Dermis microvascular lymphatic vessel endothelial cell (primary cell): ENCODE measurements around the gene RNF112. TPM values are rescaled to one million over a fixed set of nuclear protein-coding genes. Genes with fewer than 3 reads are reported as not detected.
A peak's percentile ranks its signal among the peaks of the same experiment; 100 is the strongest.

Experiments
- DNase-seq, 2 donors: peaks; one replicate each; pipeline versions ENCODE4 v3.0.0 to v3.0.0-alpha.2; 2010; ENCODE audit warnings: low read depth in 2 of 2
- total RNA-seq: library from RNA; depleted of rRNA; stranded (reverse); fragments of >200 nt; gene quantifications from 2 replicates; pipeline ENCODE4 v1.2.1, GENCODE V29; 2014

RNF112 gene, protein sequence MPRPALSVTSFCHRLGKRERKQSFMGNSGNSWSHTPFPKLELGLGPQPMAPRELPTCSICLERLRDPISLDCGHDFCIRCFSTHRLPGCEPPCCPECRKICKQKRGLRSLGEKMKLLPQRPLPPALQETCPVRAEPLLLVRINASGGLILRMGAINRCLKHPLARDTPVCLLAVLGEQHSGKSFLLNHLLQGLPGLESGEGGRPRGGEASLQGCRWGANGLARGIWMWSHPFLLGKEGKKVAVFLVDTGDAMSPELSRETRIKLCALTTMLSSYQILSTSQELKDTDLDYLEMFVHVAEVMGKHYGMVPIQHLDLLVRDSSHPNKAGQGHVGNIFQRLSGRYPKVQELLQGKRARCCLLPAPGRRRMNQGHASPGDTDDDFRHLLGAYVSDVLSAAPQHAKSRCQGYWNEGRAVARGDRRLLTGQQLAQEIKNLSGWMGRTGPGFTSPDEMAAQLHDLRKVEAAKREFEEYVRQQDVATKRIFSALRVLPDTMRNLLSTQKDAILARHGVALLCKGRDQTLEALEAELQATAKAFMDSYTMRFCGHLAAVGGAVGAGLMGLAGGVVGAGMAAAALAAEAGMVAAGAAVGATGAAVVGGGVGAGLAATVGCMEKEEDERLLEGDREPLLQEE
- 0.25 and 0.39 TPM in 2 replicates for total RNA-seq

DNA sequence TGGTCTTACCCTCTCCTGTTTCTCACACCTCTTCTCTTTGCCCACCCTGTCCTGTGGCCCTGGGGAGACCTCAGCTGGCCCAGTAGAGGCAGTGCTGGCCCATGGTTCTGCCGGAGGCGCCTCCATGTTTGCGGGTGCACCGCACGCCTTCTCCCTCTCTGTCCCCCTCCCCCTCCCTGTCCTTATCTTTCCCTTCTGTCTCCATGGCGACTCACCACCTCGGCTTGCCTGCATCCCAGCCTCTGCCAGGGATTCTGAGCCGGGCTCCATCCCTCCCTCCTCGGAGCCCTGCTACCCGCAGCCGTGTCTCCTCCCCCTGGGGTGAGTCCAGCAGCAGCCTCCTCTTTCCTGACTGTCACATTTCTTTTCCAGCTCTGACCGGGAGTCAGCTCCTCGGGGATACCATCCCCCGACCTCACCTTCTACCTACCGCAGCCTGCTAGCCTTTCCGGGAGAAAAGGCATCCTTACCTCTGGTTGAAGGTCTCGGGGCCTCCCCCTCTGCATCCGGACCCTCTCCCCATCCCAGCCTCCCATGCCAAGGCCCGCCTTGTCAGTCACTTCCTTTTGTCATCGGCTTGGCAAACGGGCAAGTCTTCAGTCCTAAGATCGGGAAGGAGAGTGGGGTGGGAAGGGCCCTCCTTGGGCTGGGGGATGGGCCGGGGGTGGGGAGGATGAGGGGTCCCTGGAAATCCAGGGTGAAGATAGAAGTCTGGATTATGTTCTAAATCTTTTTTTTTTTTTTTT is at the start of gene RNF112:
RNF112 (plus strand) TSS at position 358 of the 746 bp plus-strand sequence; CDS start at position 535, 177 bp downstream.
- no peak for DNase-seq

DNA sequence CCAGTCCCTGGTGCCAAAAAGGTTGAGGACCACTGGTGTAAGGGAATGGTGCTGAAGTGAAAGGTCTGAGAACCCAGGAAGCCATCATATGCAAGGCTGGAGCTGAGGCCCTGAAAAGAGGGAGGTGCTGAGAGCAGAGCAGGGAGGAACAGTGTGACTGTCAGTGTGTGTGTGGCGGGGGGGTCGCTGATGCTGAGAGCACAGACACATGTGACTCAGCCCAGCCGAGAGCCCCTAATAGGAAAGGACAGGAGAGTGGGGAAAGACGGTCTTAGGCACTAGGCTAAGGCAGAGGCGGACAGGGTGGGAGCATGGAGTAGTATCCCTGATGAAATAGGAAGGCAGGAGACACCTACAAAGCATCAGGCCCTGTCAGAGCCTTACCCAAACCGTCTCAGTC is 49.7 kb upstream of the RNF112 start:
- no peak for DNase-seq

DNA sequence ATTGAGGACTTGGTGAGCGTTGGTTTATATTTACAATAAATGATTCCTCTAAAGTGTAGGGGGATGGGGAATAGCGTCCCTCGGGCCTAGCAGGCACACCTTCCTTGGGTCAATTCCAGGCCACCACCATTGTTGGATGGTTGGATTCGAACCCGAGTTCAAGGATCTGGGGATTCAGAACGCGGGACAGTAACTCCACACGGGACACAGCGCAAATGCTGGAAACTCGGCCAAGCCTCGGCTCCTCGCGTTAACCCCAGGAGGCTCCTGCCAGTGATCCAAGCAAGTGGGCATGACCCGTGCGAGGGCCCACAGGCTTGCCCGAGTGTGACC is 49.1 kb upstream of the RNF112 start:
- DNase-seq: no peak

DNA sequence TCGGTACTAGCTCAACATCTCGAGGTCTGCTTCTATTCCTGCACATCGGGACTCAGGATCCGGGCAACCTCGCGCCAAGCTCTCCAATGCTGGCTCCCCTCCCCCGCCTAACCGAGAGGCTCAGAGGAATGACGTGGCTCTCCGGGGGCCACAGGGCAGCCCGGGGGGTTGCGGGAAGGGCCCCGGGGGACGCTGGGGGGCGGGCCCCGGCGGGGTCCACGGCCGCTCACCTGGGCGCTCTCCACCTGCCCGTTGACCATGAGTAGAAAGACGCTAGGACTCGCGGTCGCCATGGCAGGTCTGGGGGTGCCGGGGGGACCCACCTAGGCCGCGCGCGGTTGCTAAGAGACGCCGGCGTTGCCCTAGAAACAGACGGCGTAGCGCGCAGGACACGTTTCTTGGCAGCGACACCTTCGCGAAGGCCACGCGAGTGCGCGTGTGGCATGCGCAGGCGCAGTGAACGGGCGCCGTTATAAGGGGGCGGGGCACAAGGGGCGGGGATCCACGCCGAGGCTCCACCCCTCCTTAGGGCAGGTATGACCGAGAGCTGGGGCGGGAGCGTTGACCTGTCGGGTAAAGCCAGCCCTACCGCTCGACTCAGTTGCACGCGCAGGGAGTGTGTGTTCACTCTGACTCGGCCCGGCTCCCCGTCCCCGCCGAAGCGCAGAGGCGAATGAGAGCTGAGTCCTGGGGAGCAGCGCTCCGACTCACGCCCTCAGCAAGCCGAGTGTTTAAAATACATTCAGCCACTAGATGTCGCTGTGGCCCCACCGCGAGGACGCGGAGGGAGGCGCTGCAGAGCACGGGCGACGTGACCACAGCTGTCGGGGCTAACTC is 48.5 kb upstream of the RNF112 start, which contains the start of gene B9D1:
B9D1 (minus strand) TSS at position 447 of the 837 bp plus-strand sequence; CDS start at position 293, 154 bp downstream.
- peak; percentile 79 to 90 for DNase-seq

DNA sequence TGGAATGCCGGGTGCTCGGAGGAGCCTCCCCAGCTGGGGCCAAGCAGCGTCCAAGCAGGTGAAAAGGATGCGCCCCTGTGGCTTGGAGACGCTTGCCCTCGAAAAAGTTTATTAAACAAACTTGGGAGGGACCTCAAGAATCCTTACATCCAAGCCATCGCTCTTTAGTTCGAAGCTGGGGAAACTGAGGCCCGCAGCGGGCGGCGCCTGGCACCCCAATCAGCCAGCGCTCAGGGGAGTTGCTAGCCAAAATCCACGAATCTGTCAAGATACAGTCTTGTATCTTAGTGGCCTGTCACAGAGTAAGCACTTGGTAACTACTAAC is 48.0 kb upstream of the RNF112 start:
- no peak for DNase-seq

DNA sequence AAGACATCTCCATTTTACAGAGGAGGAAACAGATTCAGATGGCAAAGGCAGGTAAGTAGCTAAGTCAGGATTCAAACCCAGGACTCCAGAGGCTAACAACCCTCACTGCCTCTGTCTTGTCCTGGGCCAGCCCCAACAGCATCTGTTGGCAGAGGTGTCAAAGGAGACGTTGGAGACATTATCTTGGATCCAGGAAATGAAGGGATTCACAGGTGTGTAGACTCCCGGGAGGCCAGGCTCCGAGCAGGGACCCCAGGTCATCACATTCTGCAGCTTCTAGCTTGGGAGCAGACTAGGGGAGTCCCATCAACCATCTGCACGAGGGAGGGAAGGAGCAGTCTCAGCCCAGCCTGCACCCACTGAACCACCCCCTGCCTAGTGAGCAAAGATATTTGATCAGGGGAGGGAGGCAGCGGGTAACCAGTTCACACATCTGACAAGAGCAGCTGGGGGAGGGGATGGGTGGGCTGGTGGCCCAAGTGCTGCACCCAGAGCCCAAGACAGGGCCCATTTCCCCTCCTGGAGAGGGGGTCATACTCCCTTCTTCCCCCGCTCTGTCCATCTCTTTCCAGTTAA is 47.5 kb upstream of the RNF112 start:
- DNase-seq: no peak

DNA sequence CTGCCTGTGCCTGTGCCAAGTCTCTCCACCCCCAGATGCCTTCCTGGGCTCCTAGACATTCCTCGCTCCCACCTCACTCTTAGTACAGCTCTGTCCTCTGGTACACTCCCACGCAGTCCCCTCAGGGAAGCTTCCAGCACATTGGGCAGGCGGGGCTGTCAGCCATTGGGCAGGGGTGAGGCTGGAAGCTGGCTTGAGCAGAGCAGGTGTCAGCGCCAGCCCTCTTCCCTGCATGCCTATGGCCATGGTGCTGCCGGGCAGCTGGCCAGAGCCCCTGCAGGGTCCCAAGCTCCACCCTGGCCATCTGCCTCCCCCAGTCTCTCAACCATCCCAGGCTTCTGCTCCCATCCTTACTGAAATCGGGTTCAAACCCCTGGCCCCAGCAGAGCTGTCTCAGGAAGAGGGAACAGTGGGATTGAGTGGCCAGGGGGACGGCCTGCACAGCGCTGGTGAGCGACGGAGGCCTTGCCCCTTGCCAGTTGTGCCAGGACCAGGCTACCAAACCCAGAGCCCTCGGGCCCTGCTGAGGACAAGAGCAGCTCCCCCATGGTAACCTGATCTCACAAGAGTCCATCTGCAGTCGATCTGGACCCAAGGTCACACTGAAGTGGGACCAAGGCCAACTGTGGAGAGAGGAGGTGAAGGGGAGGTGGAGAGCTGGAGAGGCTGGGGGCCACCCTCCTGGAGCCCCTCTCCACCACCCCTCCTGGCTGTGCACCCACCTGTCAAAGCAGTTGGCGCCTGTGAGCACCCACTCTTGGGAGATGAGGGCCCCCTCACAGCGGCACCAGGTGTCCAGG is 46.1 kb upstream of the RNF112 start:
- no peak for DNase-seq

DNA sequence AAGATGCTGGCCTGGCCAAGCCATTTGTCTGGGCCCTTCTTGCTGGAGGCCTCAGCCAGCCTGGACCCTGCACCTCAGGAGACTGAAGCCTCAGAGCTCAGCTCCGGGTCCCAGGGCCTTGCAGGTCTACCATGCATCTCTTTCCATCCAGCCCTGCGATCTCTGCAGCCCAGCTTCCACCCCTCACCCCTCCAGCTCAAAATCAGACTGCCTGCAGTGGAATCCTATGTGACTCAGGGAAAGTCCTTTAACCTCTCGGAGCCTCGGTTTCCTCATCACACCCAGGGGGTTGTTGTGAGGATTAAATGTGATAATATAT is 45.6 kb upstream of the RNF112 start:
- DNase-seq: no peak

DNA sequence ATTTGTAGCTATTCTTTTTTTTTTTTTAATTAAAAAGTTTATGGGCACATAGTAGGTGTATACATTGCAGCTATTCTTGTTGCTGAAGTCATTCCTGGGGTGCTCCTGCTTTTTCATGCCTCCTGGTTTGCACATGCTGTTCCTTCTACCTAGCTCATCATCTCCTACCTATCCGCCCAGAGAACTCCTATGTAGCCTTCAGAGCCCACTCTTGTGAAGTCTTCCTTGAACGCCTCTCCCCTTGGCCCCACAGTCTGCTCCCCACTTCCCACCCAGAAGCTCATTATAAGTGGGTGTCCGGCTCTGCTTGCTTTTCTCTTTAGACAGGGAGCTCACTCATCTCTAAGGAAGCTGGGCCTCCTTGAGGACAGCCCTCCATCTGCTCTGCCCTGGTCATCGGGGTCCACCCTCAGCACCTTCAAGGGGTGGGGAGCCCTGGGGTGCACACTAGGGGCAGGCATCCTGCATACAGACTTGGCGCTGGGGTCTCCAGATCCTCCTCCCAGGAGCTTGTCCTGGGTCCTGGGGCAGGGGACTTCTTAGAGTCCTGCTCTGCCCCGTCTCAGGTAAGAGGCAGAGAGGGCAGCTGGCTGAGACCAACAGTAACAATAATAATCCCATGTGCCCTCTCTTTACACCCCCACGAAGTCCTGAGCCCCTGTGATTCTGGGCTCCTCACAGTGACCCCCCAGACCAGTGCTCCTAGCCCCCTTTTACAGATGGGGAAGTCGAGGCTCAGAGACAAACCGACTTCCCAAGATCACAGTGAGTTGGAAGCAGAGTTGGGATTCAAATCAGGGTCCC is 45.0 kb upstream of the RNF112 start:
- DNase-seq: no peak

DNA sequence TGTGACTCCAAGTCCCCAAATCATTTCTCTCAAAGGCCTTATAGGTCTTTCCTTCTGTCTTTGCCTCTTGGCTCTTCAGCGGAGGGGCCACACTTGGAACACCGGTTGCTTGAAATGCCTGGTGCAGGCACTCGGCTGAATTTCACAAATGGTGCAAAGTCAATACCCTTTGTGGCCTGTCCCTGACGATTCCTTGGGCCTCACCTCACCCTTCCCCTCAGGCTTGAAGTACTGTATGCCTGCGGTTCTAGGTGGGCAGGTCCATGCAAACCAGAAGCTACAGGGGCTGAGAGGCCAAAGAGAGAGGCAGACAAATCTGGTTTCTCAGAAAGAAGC is 44.4 kb upstream of the RNF112 start:
- DNase-seq: no peak

DNA sequence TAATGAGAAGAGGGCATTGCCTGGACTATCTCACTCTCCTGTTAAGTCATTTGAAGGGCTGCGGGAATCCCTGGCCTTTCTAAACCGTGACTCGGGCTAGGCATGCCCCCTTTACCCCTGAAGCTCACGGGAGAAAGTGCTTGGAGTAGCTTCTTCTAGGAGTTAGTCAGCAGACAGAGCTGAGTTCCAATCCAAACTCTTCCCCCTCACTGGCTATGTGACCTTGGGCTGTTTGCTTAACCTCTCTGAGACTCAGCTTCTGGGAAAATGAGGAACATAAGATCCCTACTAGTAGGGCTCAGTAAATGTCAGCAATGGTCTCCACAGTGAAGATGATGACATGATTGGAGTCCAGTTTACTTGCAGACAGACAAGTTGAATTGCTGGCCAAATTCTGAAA is 42.8 kb upstream of the RNF112 start:
- DNase-seq: no peak

DNA sequence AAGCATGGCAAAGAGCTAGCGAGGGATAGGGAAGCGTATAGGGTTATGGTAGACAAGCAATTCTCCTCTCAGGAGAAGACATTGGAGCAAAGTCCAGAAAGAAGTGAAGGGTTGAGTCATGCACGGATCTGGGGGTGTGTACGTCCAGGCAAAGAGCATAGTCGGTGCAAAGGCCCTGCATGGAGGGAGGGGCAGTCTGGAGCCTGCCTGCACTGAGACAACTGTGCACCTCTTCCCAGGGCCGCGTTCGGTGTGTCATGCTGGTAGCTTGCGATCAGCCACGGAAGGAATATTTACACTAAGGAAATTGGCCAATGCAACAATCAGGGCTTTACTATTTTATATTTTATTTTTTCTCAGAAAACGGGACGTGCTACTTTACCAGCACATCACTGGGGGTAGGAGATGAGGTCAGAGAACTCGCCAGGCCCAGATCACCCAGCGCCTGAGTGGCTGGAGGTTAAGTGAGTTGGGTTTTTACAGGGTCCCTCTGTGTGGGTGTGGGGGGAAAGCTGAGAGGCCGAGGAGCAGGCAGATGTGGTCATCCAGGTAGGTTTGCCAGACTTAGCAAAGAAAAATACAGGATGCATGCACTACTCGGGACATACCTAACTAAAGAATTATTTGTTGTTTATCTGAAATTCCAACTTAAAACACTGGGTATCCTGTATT is 41.8 kb upstream of the RNF112 start:
- DNase-seq: no peak

DNA sequence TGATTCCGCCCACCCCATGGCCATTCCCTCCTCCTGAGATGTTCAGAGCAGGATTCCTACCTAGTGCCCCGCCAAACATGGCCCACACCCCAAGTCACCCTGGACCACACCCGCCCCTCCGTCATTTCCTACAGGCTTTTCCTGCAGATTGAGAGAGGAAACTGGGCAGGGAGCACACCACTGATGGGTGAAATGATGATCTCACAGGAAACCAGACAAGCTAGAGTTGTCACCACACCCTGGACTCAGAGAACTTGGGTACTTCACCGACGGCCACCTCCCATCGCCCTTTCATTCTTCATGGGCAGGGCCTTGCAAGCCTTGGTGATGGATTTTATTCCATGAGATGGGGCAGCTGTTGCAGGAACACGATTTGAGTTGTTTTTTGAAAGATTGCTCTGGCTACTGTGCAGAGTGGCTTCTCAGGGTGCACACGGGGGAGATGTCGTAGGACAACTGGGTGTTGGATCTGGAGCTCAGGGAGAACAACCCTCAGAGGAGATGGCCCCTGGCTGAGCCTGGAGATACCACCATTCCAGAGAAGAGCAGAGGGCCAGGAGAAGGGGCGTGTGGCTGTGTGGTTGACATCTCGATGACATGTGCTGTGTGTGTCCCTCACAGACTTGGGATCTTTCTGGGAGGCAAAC is 41.1 kb upstream of the RNF112 start:
- DNase-seq: peak; percentile 42 to 59

DNA sequence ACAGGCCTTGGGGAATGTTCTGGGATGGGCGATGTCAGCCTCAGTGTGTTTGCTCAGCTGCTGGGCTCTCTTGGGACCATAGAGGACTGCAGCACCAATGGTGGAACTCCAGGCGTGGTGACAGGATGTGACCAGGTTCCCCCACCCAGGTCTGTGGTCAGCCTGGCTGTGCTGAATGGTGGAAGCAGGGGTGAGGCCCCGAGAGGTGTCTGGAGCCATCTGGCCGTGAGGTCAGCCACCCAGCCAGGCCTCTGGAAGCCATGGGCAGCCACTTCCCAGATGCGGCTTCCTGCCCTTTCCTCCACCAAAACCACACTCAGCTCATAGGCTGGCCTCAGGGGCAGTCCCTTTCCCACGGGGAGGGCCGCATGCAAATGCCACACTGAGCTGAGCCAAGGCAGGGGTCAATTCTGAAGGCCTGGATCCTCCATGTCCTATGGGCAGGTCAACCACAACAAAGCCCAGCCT is 40.5 kb upstream of the RNF112 start:
- peak; percentile 25 to 52 for DNase-seq

DNA sequence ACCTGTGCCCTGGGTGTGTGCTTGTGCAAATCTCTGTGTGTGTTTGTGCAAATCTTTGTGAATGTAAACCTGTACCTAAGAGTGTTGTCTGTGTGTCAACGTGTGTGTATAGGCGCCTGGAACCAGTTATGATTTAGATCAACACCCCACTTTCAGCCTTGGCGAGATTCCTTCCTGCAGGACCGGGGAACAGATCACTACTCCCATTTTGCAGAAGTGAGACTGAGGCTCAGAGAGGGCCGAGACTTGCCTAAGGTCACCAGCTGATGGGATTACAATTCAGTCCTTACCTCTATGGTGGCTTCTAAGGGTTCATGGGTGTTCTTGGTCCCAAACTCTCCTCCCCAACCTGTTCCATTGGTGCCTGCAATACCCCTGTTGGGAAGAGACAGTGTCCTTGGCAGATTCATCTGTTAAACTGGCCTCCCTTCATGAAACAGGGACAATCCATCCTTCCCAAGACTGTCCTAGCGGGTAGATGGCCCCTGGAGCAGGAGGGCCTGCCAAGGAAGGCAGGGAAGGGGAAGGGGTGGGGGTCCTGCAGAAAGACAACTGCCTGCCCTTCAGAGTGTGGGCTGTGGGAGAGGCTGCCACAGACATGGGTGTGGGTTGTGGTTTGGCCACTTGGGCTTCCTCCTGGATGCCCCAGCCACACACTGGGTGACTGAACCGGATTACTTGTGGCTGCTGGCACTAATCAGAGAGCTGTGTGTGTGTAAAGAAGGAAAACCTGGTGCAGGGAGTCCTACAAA is 39.6 kb upstream of the RNF112 start:
- no peak for DNase-seq

DNA sequence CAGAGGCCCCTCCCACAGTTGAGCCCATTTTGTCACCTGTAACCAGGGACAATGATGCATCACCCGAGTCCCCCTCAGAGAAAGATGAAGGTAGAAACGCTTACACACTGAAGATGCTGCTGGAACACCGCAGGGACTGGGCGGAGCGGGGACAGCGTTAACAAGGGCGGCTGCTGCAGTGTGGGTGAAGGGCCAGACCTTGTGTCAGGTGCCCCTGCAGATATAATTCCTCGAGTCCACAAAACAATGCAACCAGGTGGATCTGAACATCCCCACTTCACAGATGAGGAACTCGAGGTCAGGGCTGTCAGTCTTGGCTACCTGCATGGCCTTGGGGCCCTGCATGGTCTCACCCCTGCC is 39.0 kb upstream of the RNF112 start:
- no peak for DNase-seq

DNA sequence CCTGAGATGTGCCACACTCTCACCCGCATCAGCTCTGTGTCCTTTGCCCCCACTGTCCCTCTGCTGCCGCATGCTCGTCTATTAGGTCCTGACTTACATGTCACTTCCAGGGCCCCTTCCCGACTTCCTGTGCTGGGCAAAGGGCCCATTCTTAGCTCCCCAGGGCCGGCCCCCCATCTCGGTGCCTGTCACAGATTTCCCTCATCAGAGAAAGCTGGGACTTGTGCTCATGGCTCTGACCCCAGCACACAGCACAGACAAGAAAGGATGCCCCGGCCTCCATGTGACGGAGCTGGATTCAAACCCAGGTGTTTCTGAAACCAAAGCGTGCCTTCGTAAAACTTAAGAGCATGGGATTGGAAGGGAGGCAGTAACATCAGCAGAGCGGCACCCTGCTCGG is 38.6 kb upstream of the RNF112 start:
- DNase-seq: no peak

DNA sequence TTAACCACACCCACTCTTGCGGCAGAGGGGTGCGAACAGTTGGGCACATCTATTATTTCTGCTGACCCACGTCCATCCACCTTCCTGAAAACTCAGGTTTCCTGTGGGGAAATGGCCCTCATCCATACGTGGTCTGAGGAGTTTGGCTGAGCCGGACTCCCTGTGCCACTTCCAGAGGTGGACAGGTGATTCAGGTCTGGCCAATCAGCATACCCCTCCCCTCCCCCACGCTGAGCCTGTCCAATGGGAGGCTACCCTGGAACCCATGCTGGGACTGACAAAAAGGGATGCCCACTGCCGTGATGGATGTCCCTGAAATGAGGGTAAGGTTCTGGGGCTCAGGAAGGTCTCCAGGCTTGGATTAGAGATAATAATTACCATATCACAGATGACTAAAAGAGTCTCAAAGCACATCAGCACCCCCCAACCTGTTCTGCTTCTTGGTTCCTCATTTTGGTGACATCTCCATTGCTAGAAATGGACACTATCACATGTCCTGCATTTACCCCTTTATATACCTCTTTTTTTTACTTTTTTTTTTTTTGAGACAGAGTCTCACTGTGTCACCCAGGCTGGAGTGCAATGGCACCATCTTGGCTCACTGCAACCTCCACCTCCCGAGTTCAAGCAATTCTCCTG is 38.0 kb upstream of the RNF112 start:
- DNase-seq: no peak
